K562 (cell line): Measurements from ENCODE around the gene DBI. TPM values are rescaled to one million over a fixed set of nuclear protein-coding genes. Genes with fewer than 3 reads are reported as not detected.

Experiments
- ATAC-seq: fragments of 200-7000 bp; cut with Tn5 transposase; 3 replicates; pipeline ENCODE4 v1.9.1; 2020; ENCODE audit warnings: moderate library complexity
- BruUV-seq: library from RNA; stranded (reverse); fragments of 400-500 nt; replicated peaks from 2 replicates; lab custom pipeline; 2021; lab: Mats Ljungman, UMichigan
- CTCF ChIA-PET: fragments of 300-600 bp; formaldehyde crosslinking; extraction: SDS; loops from one replicate; lab custom pipeline; 2021; ENCODE audit warnings: low intra/inter-chr PET ratio; lab: Yijun Ruan, JAX
- POLR2A ChIA-PET: fragments of 300-600, 350-650 bp; sonication (Branson Sonifier 250); formaldehyde crosslinking; extraction: SDS; loops from one replicate; lab custom pipeline; 2021; ENCODE audit warnings: antibody characterized with exemption, inconsistent platforms; lab: Yijun Ruan, JAX
- DNase-seq, 4 experiments: peaks; one replicate each; pipeline versions ENCODE4 v3.0.0 to v3.0.0-alpha.2; 2011 to 2018; ENCODE audit warnings: low spot score in 3 of 4, mixed read lengths in 3 of 4; ENCODE audit errors: extremely low read depth in 1 of 4
- FAIRE-seq: peaks from 2 replicates; lab custom pipeline; 2011; peaks lifted over from hg19 to GRCh38; lab: Jason Lieb, UNC
- H2AFZ ChIP-seq: 2 replicates; pipeline ENCODE4 v1.6.0; 2011; ENCODE audit warnings: low read depth, low read length, control low read depth, inconsistent platforms
- H3K27ac ChIP-seq: fragments of 200-600 bp; 3 replicates; pipeline ENCODE4 v1.8.0; 2011; ENCODE audit warnings: low read depth, mild to moderate bottlenecking, control low read depth, inconsistent platforms, low read length, moderate library complexity, mixed read lengths; ENCODE audit errors: extremely low read depth
- H3K27me3 ChIP-seq, 2 experiments: fragments of 300-600 bp in 1 of 2; 2 replicates in 1 of 2; 3 replicates in 1 of 2; pipeline versions ENCODE4 v1.6.0 to v1.8.0; 2011; ENCODE audit warnings: inconsistent platforms in 2 of 2, low read length in 2 of 2, mild to moderate bottlenecking in 1 of 2, mixed read lengths in 1 of 2, moderate library complexity in 1 of 2; ENCODE audit not compliant: control insufficient read depth in 2 of 2, insufficient read depth in 2 of 2
- H3K36me3 ChIP-seq: fragments of 300-600 bp; 3 replicates; pipeline ENCODE4 v1.8.0; 2011; ENCODE audit warnings: mild to moderate bottlenecking, low read length, inconsistent platforms; ENCODE audit not compliant: control insufficient read depth, insufficient read depth
- H3K4me1 ChIP-seq, 2 experiments: fragments of 200-600 bp in 1 of 2; replicated peaks in 1 of 2; 2 replicates in 1 of 2; 3 replicates in 1 of 2; pipeline versions ENCODE4 v1.5.1 to v1.8.0; 2011; ENCODE audit warnings: inconsistent platforms in 2 of 2, low read length in 2 of 2, mild to moderate bottlenecking in 1 of 2, mixed read lengths in 1 of 2, moderate library complexity in 1 of 2; ENCODE audit not compliant: control insufficient read depth in 2 of 2, insufficient read depth in 2 of 2
- H3K4me2 ChIP-seq: 2 replicates; pipeline ENCODE4 v1.6.1; 2011; ENCODE audit warnings: low read length, control low read depth, inconsistent platforms, mixed read lengths; ENCODE audit not compliant: insufficient read depth
- H3K4me3 ChIP-seq: fragments of 200-600 bp; sonication (generic), shearing (Covaris generic); 2 replicates; pipeline ENCODE4 v1.5.1; 2016; ENCODE audit warnings: control low read depth, inconsistent platforms
- H3K79me2 ChIP-seq: fragments of 200-600 bp; 3 replicates; pipeline ENCODE4 v1.8.0; 2011; ENCODE audit warnings: low read length, inconsistent platforms; ENCODE audit not compliant: control insufficient read depth, insufficient read depth
- H3K9ac ChIP-seq, 2 experiments: 2 replicates each; pipeline versions ENCODE4 v1.6.0 to v1.6.1; 2011; ENCODE audit warnings: low read depth in 2 of 2, low read length in 2 of 2, control low read depth in 1 of 2, inconsistent platforms in 1 of 2, mild to moderate bottlenecking in 1 of 2, mixed read lengths in 1 of 2; ENCODE audit not compliant: insufficient read depth in 1 of 2
- H3K9me1 ChIP-seq: one replicate; pipeline ENCODE4 v1.6.0; 2011; ENCODE audit warnings: inconsistent platforms, mild to moderate bottlenecking, low read length, moderate library complexity; ENCODE audit not compliant: control insufficient read depth, insufficient read depth
- H3K9me3 ChIP-seq: replicated peaks from 2 replicates; pipeline ENCODE4 v1.5.1; 2011; ENCODE audit warnings: low read depth, low read length, inconsistent platforms; ENCODE audit not compliant: control insufficient read depth, insufficient read depth
- H4K20me1 ChIP-seq: replicated peaks from 2 replicates; pipeline ENCODE4 v1.6.1; 2011; ENCODE audit warnings: low read length, inconsistent platforms, mixed read lengths; ENCODE audit not compliant: control insufficient read depth, insufficient read depth
- BCOR ChIP-seq: fragments of 450-650 bp; IDR thresholded peaks from 2 replicates; pipeline ENCODE4 v1.6.1; 2016
- CC2D1A ChIP-seq: fragments of 450-650 bp; IDR thresholded peaks from 2 replicates; pipeline ENCODE4 v1.6.1; 2017; ENCODE audit warnings: mild to moderate bottlenecking
- CXXC5 ChIP-seq: fragments of 250-450 bp; sonication (Bioruptor Pico); IDR thresholded peaks from 2 replicates; pipeline ENCODE4 v1.8.0; 2022; ENCODE audit warnings: inconsistent platforms, mild to moderate bottlenecking, moderate library complexity
- XRCC5 ChIP-seq: fragments of 200-400 bp; formaldehyde crosslinking; IDR thresholded peaks from 2 replicates; pipeline ENCODE4 v1.6.1; 2017; ENCODE audit warnings: low read depth, mild to moderate bottlenecking, low read length
- ZBED1 ChIP-seq: IDR thresholded peaks from 2 replicates; pipeline ENCODE4 v1.6.1; 2014
- ZNF184 ChIP-seq: sonication (generic); formaldehyde crosslinking; IDR thresholded peaks from 2 replicates; pipeline ENCODE4 v1.5.0; 2020; ENCODE audit warnings: missing genetic modification reagents
- ZNF197 ChIP-seq: fragments of 200-800 bp; sonication (Bioruptor generic); IDR thresholded peaks from 2 replicates; pipeline ENCODE4 v1.6.1; 2016; ENCODE audit warnings: low read depth, missing genetic modification characterization, missing compliant biosample characterization
- ZNF75A ChIP-seq: fragments of 450-650 bp; formaldehyde crosslinking; IDR thresholded peaks from 2 replicates; pipeline ENCODE4 v1.4.0; 2020; ENCODE audit warnings: mild to moderate bottlenecking
- WGBS: fragments of 100-300 bp; shearing (Covaris generic); methylation state at CpG from one replicate; pipeline ENCODE4 v1.1.6; 2016; ENCODE audit warnings: low coverage, mixed read lengths; ENCODE audit not compliant: insufficient coverage; ENCODE audit errors: missing lambda C conversion rate; 5-methylcytosine and 5-hydroxymethylcytosine counted together
- in situ Hi-C: fragments of 300-500 bp; cut with MboI; formaldehyde crosslinking; loops from 4 replicates; pipeline ENCODE4 v1.15.0; 2018; ENCODE audit warnings: inconsistent platforms, mixed read lengths
- intact Hi-C: fragments of 100-400 bp; cut with micrococcal nuclease; formaldehyde crosslinking; loops from 2 replicates; pipeline ENCODE4 v1.14.2; 2022
- polyA plus RNA-seq, 8 experiments: library from polyadenylated mRNA; depleted of rRNA in 4 of 8; stranded (reverse) in 5 of 8; unstranded in 3 of 8; fragments of >200 nt; fragmentation: Nextera tagmentation in 2 of 8; fragmentation: Illumina TruSeq in 1 of 8; extraction: Ambion mirVana in 2 of 8; extraction: Trizol in 1 of 8; gene quantifications; 2 replicates each; pipeline versions ENCODE4 v1.2.1 to v1.2.3, GENCODE V29; 2011 to 2014; ENCODE audit warnings: inconsistent platforms in 1 of 8, missing spikeins in 1 of 8
- total RNA-seq, 7 experiments: library from RNA; depleted of rRNA in 6 of 7; stranded (reverse); fragments of >200 nt in 6 of 7; fragmentation: Illumina TruSeq in 2 of 7; extraction: Trizol in 2 of 7; gene quantifications; 2 replicates each; pipeline versions ENCODE4 v1.2.1 to v1.2.3, GENCODE V29; 2011 to 2021; ENCODE audit warnings: low replicate concordance in 1 of 7
- TF ChIP-seq, protein P1 (sequence below): sonication (generic); formaldehyde crosslinking; IDR thresholded peaks from 2 replicates; pipeline ENCODE4 v1.8.0; 2023; ENCODE audit warnings: missing genetic modification reagents, mild to moderate bottlenecking, borderline replicate concordance
- TF ChIP-seq, protein P2 (sequence below): fragments of 250-450 bp; sonication (Bioruptor Pico); IDR thresholded peaks from 2 replicates; pipeline ENCODE4 v1.8.0; 2021; ENCODE audit warnings: moderate library complexity, mild to moderate bottlenecking, inconsistent platforms
- TF ChIP-seq, protein P3 (sequence below): fragments of 200-800 bp; sonication (Bioruptor generic); IDR thresholded peaks from 2 replicates; pipeline ENCODE4 v1.6.1; 2016; ENCODE audit warnings: missing genetic modification characterization, missing compliant biosample characterization

Gene DBI
- total and polyA plus RNA-seq, 9 of the 15 experiments (the other 6 are each of a cell fraction or from before 2014, with no cell fraction given): 55.8 to 443 (median 194) TPM

DNA sequence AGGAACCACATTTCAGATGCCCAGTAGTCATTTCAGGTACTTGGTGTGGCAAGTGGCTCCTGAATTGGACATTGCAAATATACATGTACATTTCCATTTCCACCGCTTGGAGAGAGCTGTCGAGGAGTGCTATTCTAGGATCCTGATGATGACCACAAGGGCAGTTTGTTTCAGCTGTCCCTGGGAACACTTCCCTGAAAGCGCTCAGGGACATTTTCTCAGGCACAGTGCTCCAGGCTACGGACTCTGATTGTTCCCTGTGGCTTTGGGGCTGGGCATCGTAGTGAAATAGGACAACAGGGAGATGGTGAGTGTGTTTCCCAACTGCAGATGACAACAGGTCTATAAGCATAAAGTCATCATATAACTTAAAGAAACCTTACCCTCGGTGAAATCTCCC lies 3.1 kb downstream of the DBI start:
- 96% methylated on average over 6 of the region's 6 CpGs for WGBS
- peaks cover 24% of the 10 kb centered on the region for H3K79me2 ChIP-seq
- no peak overlapping the region for H3K9ac ChIP-seq
- ChIA-PET POLR2A (no interaction called here), CTCF (no interaction called here)
- H4K20me1 ChIP-seq: no peaks in the 10 kb centered on the region
- BruUV-seq: no TSS peak
- peaks cover 4% of the 10 kb centered on the region for H3K9me1 ChIP-seq
- no peak overlapping the region for H3K4me2 ChIP-seq
- no peak overlapping the region for H2AFZ ChIP-seq
- no peaks in the 10 kb centered on the region for H3K27me3 ChIP-seq
- intact Hi-C loops (loop anchor here (2.0 kb wide), 1 partner anchor 51 kb away; no protein-coding TSS in a partner anchor), in situ Hi-C loops (no loop called here)
- H3K27ac ChIP-seq: no peak overlapping the region
- peaks cover 44% of the 10 kb centered on the region; the same call in 2 of the 3 replicates for H3K36me3 ChIP-seq
- FAIRE-seq (no peak), DNase-seq (no peak), ATAC-seq (no peak)
- H3K9me3 ChIP-seq: no peaks in the 10 kb centered on the region
- H3K4me3 ChIP-seq: no peak overlapping the region
- peaks cover 3 to 14% of the 10 kb centered on the region in 2 experiments; a peak in 4 of 5 replicates for H3K4me1 ChIP-seq
- TF ChIP-seq ZNF197 (no peak), ZNF184 (CRISPR knock-in tag) (no peak), BCOR (no peak), CXXC5 (CRISPR knock-in tag) (no peak), ZNF75A (no peak), CC2D1A (no peak), XRCC5 (no peak), ZBED1 (no peak)
- TF ChIP-seq, protein P1, sequence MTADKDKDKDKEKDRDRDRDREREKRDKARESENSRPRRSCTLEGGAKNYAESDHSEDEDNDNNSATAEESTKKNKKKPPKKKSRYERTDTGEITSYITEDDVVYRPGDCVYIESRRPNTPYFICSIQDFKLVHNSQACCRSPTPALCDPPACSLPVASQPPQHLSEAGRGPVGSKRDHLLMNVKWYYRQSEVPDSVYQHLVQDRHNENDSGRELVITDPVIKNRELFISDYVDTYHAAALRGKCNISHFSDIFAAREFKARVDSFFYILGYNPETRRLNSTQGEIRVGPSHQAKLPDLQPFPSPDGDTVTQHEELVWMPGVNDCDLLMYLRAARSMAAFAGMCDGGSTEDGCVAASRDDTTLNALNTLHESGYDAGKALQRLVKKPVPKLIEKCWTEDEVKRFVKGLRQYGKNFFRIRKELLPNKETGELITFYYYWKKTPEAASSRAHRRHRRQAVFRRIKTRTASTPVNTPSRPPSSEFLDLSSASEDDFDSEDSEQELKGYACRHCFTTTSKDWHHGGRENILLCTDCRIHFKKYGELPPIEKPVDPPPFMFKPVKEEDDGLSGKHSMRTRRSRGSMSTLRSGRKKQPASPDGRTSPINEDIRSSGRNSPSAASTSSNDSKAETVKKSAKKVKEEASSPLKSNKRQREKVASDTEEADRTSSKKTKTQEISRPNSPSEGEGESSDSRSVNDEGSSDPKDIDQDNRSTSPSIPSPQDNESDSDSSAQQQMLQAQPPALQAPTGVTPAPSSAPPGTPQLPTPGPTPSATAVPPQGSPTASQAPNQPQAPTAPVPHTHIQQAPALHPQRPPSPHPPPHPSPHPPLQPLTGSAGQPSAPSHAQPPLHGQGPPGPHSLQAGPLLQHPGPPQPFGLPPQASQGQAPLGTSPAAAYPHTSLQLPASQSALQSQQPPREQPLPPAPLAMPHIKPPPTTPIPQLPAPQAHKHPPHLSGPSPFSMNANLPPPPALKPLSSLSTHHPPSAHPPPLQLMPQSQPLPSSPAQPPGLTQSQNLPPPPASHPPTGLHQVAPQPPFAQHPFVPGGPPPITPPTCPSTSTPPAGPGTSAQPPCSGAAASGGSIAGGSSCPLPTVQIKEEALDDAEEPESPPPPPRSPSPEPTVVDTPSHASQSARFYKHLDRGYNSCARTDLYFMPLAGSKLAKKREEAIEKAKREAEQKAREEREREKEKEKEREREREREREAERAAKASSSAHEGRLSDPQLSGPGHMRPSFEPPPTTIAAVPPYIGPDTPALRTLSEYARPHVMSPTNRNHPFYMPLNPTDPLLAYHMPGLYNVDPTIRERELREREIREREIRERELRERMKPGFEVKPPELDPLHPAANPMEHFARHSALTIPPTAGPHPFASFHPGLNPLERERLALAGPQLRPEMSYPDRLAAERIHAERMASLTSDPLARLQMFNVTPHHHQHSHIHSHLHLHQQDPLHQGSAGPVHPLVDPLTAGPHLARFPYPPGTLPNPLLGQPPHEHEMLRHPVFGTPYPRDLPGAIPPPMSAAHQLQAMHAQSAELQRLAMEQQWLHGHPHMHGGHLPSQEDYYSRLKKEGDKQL (CRISPR knock-in tag): no peak
- TF ChIP-seq, protein P2, sequence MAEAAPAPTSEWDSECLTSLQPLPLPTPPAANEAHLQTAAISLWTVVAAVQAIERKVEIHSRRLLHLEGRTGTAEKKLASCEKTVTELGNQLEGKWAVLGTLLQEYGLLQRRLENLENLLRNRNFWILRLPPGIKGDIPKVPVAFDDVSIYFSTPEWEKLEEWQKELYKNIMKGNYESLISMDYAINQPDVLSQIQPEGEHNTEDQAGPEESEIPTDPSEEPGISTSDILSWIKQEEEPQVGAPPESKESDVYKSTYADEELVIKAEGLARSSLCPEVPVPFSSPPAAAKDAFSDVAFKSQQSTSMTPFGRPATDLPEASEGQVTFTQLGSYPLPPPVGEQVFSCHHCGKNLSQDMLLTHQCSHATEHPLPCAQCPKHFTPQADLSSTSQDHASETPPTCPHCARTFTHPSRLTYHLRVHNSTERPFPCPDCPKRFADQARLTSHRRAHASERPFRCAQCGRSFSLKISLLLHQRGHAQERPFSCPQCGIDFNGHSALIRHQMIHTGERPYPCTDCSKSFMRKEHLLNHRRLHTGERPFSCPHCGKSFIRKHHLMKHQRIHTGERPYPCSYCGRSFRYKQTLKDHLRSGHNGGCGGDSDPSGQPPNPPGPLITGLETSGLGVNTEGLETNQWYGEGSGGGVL: no peak
- TF ChIP-seq, protein P3, sequence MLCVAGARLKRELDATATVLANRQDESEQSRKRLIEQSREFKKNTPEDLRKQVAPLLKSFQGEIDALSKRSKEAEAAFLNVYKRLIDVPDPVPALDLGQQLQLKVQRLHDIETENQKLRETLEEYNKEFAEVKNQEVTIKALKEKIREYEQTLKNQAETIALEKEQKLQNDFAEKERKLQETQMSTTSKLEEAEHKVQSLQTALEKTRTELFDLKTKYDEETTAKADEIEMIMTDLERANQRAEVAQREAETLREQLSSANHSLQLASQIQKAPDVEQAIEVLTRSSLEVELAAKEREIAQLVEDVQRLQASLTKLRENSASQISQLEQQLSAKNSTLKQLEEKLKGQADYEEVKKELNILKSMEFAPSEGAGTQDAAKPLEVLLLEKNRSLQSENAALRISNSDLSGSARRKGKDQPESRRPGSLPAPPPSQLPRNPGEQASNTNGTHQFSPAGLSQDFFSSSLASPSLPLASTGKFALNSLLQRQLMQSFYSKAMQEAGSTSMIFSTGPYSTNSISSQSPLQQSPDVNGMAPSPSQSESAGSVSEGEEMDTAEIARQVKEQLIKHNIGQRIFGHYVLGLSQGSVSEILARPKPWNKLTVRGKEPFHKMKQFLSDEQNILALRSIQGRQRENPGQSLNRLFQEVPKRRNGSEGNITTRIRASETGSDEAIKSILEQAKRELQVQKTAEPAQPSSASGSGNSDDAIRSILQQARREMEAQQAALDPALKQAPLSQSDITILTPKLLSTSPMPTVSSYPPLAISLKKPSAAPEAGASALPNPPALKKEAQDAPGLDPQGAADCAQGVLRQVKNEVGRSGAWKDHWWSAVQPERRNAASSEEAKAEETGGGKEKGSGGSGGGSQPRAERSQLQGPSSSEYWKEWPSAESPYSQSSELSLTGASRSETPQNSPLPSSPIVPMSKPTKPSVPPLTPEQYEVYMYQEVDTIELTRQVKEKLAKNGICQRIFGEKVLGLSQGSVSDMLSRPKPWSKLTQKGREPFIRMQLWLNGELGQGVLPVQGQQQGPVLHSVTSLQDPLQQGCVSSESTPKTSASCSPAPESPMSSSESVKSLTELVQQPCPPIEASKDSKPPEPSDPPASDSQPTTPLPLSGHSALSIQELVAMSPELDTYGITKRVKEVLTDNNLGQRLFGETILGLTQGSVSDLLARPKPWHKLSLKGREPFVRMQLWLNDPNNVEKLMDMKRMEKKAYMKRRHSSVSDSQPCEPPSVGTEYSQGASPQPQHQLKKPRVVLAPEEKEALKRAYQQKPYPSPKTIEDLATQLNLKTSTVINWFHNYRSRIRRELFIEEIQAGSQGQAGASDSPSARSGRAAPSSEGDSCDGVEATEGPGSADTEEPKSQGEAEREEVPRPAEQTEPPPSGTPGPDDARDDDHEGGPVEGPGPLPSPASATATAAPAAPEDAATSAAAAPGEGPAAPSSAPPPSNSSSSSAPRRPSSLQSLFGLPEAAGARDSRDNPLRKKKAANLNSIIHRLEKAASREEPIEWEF: no peak
